ENCODE measurements around the gene SHROOM3. TPM values are rescaled to one million over a fixed set of nuclear protein-coding genes. Genes with fewer than 3 reads are reported as not detected.

Gene SHROOM3
- total and polyA plus RNA-seq, 12 donors = 1.1 to 16.2 (median 8.8) TPM

DNA sequence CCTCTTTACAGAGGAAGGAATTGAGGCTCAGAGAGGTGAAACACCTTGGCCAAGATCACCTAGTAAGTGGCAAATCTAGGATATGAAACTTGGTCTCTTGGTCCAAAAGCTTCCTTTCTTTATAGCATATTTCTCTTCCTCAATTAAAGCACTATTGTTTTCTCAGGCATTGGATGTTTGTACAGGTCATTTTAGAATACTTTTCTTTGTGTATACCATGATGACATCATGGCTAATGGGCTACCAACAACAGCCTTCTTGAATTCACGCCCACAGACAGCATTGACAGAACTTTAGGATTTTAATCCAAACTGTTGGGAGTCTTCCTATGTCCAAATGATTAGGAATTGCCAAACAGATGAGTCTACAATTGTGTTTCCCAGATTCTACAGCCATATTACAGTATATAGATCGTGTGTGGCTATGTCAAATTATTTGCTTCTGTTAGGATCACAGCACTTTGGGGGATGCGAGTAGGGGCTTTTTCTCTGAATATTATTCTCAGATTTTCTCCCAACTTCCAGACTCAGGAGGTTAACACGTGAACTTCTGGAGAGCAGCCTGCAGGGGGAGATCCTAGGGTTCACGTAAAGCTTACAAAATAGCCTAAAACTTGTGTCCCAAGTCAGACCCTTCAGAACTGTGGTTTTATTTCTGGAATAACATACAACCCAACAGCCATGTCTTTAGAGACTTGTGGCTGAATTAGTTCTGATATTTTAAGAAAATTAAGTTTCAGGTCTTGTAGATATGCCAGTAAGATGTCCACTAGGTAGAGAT lies 191.8 kb downstream of the SHROOM3 start:
- Histone ChIP-seq H3K4me1 (replicated peaks in 1 of 2) (peaks cover 0 to 17% of the 10 kb centered on the region in 2 donors), H3K27me3 (no peaks in the 10 kb centered on the region), H3K36me3 (replicated peaks in 1 of 2) (no peaks in the 10 kb centered on the region), H3K4me3 (no peak overlapping the region), H3K9me3 (replicated peaks in 1 of 3) (no peaks in the 10 kb centered on the region), H3K27ac (no peak overlapping the region)
- intact Hi-C loops (cut with DNase I) = no loop called here
- no peak for TF ChIP-seq POLR2A (IDR thresholded peaks at IDR 0.05)
- TF ChIP-seq CTCF (IDR thresholded peaks at IDR 0.05) = peak in 2 of 6 experiments; percentile 8 to 10
- DNase-seq = no peak
- WGBS, 4 donors = 83 to 91% (median 90%) methylated on average over 5 of the region's 5 CpGs

GRCh38 chr4:76628251-76628650 lies 193.2 kb downstream of the SHROOM3 start:
- no peak overlapping the region for H3K27ac ChIP-seq
- peaks cover 0 to 17% of the 10 kb centered on the region in 2 donors for H3K4me1 ChIP-seq (replicated peaks in 1 of 2)
- 33 to 73% (median 68%) methylated on average over 1 of the region's 1 CpG for WGBS, 4 donors
- intact Hi-C loops (cut with DNase I) = no loop called here
- TF ChIP-seq CTCF (IDR thresholded peaks at IDR 0.05) (no peak), POLR2A (IDR thresholded peaks at IDR 0.05) (no peak)
- H3K9me3 ChIP-seq (replicated peaks in 1 of 3) = no peaks in the 10 kb centered on the region
- H3K36me3 ChIP-seq (replicated peaks in 1 of 2) = no peaks in the 10 kb centered on the region
- H3K4me3 ChIP-seq = no peak overlapping the region
- no peak for DNase-seq
- H3K27me3 ChIP-seq = no peaks in the 10 kb centered on the region

- 91 to 100% (median 97%) methylated on average over 1 of the region's 1 CpG for WGBS, 4 donors
- intact Hi-C loops (cut with DNase I) = no loop called here
- DNase-seq = no peak
- H3K4me1 ChIP-seq (replicated peaks in 1 of 2) = peaks cover 0 to 5% of the 10 kb centered on the region in 2 donors
- no peak for TF ChIP-seq POLR2A (IDR thresholded peaks at IDR 0.05)
- no peak for TF ChIP-seq CTCF (IDR thresholded peaks at IDR 0.05)
- H3K9me3 ChIP-seq (replicated peaks in 1 of 3) = no peaks in the 10 kb centered on the region
- no peak overlapping the region for H3K4me3 ChIP-seq
- H3K36me3 ChIP-seq (replicated peaks in 1 of 2) = no peaks in the 10 kb centered on the region
- no peak overlapping the region for H3K27ac ChIP-seq
- H3K27me3 ChIP-seq = no peaks in the 10 kb centered on the region
Observed at GRCh38 chr4:76630741-76631140, 195.7 kb downstream of the SHROOM3 start.

DNA sequence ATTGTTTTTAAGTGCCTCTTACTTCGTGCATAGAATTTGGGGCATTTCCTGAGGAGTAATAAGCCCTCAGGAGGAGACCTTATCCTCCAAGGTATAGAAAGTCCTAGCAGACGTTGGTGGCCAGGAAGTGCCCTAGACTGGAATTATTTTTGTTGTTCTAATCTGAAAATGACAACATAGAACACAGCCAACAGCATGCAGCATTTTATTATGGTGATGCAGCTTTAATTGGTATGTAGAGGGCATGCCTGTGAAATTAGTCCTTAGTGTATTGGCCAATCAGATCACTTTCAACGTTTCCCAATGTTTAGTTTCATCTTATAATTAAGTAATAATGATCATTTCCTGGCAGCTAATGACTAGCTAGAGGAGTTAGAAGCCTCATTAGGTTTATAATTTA lies 199.2 kb downstream of the SHROOM3 start:
- intact Hi-C loops (cut with DNase I) = no loop called here
- TF ChIP-seq CTCF (IDR thresholded peaks at IDR 0.05) (no peak), POLR2A (IDR thresholded peaks at IDR 0.05) (no peak)
- no peak overlapping the region for H3K27ac ChIP-seq

More for the DNA sequence above, 199.2 kb downstream of the SHROOM3 start:
- Histone ChIP-seq H3K4me3 (no peak overlapping the region), H3K36me3 (replicated peaks in 1 of 2) (no peaks in the 10 kb centered on the region), H3K27me3 (no peaks in the 10 kb centered on the region), H3K4me1 (replicated peaks in 1 of 2) (peaks cover 0 to 5% of the 10 kb centered on the region in 2 donors), H3K9me3 (replicated peaks in 1 of 3) (no peaks in the 10 kb centered on the region)
- 26 to 45% (median 40%) methylated on average over 3 of the region's 3 CpGs for WGBS, 4 donors
- no peak for DNase-seq

Data from adrenal gland (tissue), 12 donors.